Measurements from ENCODE around the gene ITGA1. TPM values are rescaled to one million over a fixed set of nuclear protein-coding genes. Genes with fewer than 3 reads are reported as not detected.

Gene ITGA1
- total RNA-seq, 1 donor: 104 TPM

- H3K4me3 ChIP-seq (ENCODE audit: low read depth, low read length): no peak overlapping the region
- no peak for TF ChIP-seq CTCF (IDR thresholded peaks at IDR 0.05; ENCODE audit: insufficient read depth, low read depth, low read length)
- peak; percentile 37 for DNase-seq (ENCODE audit: low read depth)
Measured at GRCh38 chr5:52947208-52947607, 159.5 kb downstream of the ITGA1 start.

GRCh38 chr5:52947851-52948250 is 160.1 kb downstream of the ITGA1 start:
- no peak for TF ChIP-seq CTCF (IDR thresholded peaks at IDR 0.05; ENCODE audit: insufficient read depth, low read depth, low read length)
- no peak for DNase-seq (ENCODE audit: low read depth)
- no peak overlapping the region for H3K4me3 ChIP-seq (ENCODE audit: low read depth, low read length)

GRCh38 chr5:52948418-52949076 is 160.8 kb downstream of the ITGA1 start:
- peak; percentile 83 for TF ChIP-seq CTCF (IDR thresholded peaks at IDR 0.05; ENCODE audit: insufficient read depth, low read depth, low read length)
- peak; percentile 86 for DNase-seq (ENCODE audit: low read depth)
- no peak overlapping the region for H3K4me3 ChIP-seq (ENCODE audit: low read depth, low read length)

DNA sequence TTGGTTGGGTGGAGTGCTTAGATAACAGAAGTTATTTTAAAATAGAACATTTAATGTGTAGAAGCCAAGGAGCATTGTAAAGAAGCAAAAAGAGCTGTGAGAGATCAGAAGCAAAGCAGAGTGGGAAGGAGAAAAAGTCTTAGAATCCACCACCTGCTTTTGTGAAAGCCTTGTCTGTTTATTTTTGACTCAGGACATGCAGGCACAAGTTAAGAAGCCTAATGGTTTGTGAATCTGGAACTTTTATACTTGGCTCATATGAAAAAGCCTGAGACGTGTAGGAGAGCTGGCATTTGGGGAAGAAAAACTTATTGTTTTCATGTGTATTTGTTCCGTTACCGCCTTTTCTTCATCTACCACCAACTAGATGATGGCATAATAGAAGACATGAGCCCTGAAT is 163.0 kb downstream of the ITGA1 start:
- no peak overlapping the region for H3K4me3 ChIP-seq (ENCODE audit: low read depth, low read length)
- no peak for TF ChIP-seq CTCF (IDR thresholded peaks at IDR 0.05; ENCODE audit: insufficient read depth, low read depth, low read length)
- DNase-seq (ENCODE audit: low read depth): no peak

GRCh38 chr5:52952483-52952882 is 164.8 kb downstream of the ITGA1 start:
- no peak for DNase-seq (ENCODE audit: low read depth)
- no peak for TF ChIP-seq CTCF (IDR thresholded peaks at IDR 0.05; ENCODE audit: insufficient read depth, low read depth, low read length)
- H3K4me3 ChIP-seq (ENCODE audit: low read depth, low read length): no peak overlapping the region

GRCh38 chr5:52956014-52956413 is 168.3 kb downstream of the ITGA1 start:
- no peak for TF ChIP-seq CTCF (IDR thresholded peaks at IDR 0.05; ENCODE audit: insufficient read depth, low read depth, low read length)

More at GRCh38 chr5:52956014-52956413, 168.3 kb downstream of the ITGA1 start:
- H3K4me3 ChIP-seq (ENCODE audit: low read depth, low read length): no peak overlapping the region
- DNase-seq (ENCODE audit: low read depth): no peak

Measured in fibroblast of villous mesenchyme (primary cell).